Endothelial cell of umbilical vein (primary cell): Measurements from ENCODE around the gene TMEM50B.

Source experiments
- CTCF ChIP-seq, 2 donors: IDR thresholded peaks; 1 replicate in 1 of 2; 2 replicates in 1 of 2; pipeline ENCODE4 v1.5.1; 2011; ENCODE audit warnings: low read length in 2 of 2, mild to moderate bottlenecking in 2 of 2, moderate library complexity in 2 of 2, control low read depth in 1 of 2, inconsistent platforms in 1 of 2, low read depth in 1 of 2; ENCODE audit not compliant: insufficient read depth in 1 of 2; ENCODE audit errors: extremely low read depth in 1 of 2
- EZH2 ChIP-seq: IDR thresholded peaks from 2 replicates; pipeline ENCODE4 v1.6.1; 2012; ENCODE audit warnings: borderline replicate concordance, low read depth, mild to moderate bottlenecking, moderate library complexity, low read length, inconsistent platforms; ENCODE audit not compliant: severe bottlenecking
- GATA2 ChIP-seq: IDR thresholded peaks from 2 replicates; pipeline ENCODE4 v1.7.0; 2011; ENCODE audit warnings: low read depth, mild to moderate bottlenecking, moderate library complexity, mixed read lengths, low read length; ENCODE audit not compliant: insufficient read length, insufficient read depth
- JUN ChIP-seq: IDR thresholded peaks from 2 replicates; pipeline ENCODE4 v1.6.1; 2011; ENCODE audit warnings: borderline replicate concordance, low read depth; ENCODE audit not compliant: insufficient read length, insufficient read depth
- MAX ChIP-seq: IDR thresholded peaks from 2 replicates; pipeline ENCODE4 v1.6.1; 2011; ENCODE audit not compliant: insufficient read depth, insufficient read length
- MYC ChIP-seq: IDR thresholded peaks from one replicate; pipeline ENCODE4 v1.6.1; 2011; ENCODE audit warnings: mild to moderate bottlenecking, low read depth, low read length
- POLR2A ChIP-seq: IDR thresholded peaks from 2 replicates; pipeline ENCODE4 v1.6.1; 2012; ENCODE audit warnings: low read depth, mild to moderate bottlenecking, control low read depth, low read length
- POLR2AphosphoS5 ChIP-seq: IDR thresholded peaks from 2 replicates; pipeline ENCODE4 v1.6.1; 2012; ENCODE audit warnings: low read depth, mild to moderate bottlenecking, control low read depth, low read length, moderate library complexity; ENCODE audit not compliant: insufficient read depth

- TF ChIP-seq CTCF (IDR thresholded peaks at IDR 0.05; ENCODE audit: extremely low read depth in 1 of 2, insufficient read depth in 1 of 2, low read depth in 1 of 2, low read length in 2 of 2) (no peak), EZH2 (no peak), JUN (no peak), POLR2AphosphoS5 (no peak), MAX (no peak), POLR2A (no peak), MYC (no peak), GATA2 (no peak)
Observed at GRCh38 chr21:33428669-33429068, 51.1 kb downstream of the TMEM50B start.
